Endodermal cell (in vitro differentiated cells): ENCODE measurements around the gene OST4. TPM values are rescaled to one million over a fixed set of nuclear protein-coding genes. Genes with fewer than 3 reads are reported as not detected.

Experiments used
- DNase-seq: peaks from one replicate; pipeline ENCODE4 v3.0.0-alpha.2; 2017
- H3K27ac ChIP-seq: 2 replicates; pipeline ENCODE4 v1.5.1; 2013; ENCODE audit warnings: mild to moderate bottlenecking, low read depth, low read length, moderate library complexity
- H3K27me3 ChIP-seq: 2 replicates; pipeline ENCODE4 v1.6.1; 2013; ENCODE audit warnings: mild to moderate bottlenecking, low read length, moderate library complexity; ENCODE audit not compliant: insufficient read depth, control insufficient read depth, poor library complexity, severe bottlenecking
- H3K36me3 ChIP-seq: 2 replicates; pipeline ENCODE4 v1.7.0; 2013; ENCODE audit warnings: mild to moderate bottlenecking, low read length, moderate library complexity; ENCODE audit not compliant: control insufficient read depth, insufficient read depth
- H3K4me1 ChIP-seq: one replicate; pipeline ENCODE4 v1.7.0; 2013; ENCODE audit warnings: low read length; ENCODE audit not compliant: control insufficient read depth, insufficient read depth
- H3K4me3 ChIP-seq: 2 replicates; pipeline ENCODE4 v1.5.1; 2013; ENCODE audit warnings: mild to moderate bottlenecking, low read length, moderate library complexity
- H3K9ac ChIP-seq: 2 replicates; pipeline ENCODE4 v1.6.1; 2013; ENCODE audit warnings: mild to moderate bottlenecking, low read length, moderate library complexity; ENCODE audit not compliant: poor library complexity, severe bottlenecking; ENCODE audit errors: extremely low read depth
- H3K9me3 ChIP-seq: 2 replicates; pipeline ENCODE4 v1.6.1; 2013; ENCODE audit warnings: mild to moderate bottlenecking, low read length, moderate library complexity; ENCODE audit not compliant: control insufficient read depth
- H3K27ac Mint-ChIP-seq: 2 replicates; pipeline ENCODE4 v1.8.0; 2020; ENCODE audit warnings: mixed read lengths
- H3K27me3 Mint-ChIP-seq: 2 replicates; pipeline ENCODE4 v1.8.0; 2021; ENCODE audit warnings: mild to moderate bottlenecking, mixed read lengths; ENCODE audit not compliant: insufficient read depth
- H3K36me3 Mint-ChIP-seq: 2 replicates; pipeline ENCODE4 v1.8.0; 2020; ENCODE audit warnings: low read depth, mixed read lengths
- H3K4me1 Mint-ChIP-seq: 2 replicates; pipeline ENCODE4 v1.8.0; 2020; ENCODE audit warnings: mixed read lengths
- H3K4me3 Mint-ChIP-seq: 2 replicates; pipeline ENCODE4 v1.8.0; 2020; ENCODE audit warnings: mild to moderate bottlenecking, moderate library complexity, mixed read lengths
- H3K9me3 Mint-ChIP-seq: 2 replicates; pipeline ENCODE4 v1.8.0; 2020; ENCODE audit warnings: mild to moderate bottlenecking, mixed read lengths
- CTCF ChIP-seq: fragments of 200-600 bp; sonication (generic); conservative IDR thresholded peaks from 2 replicates; pipeline ENCODE4 v1.5.0; 2021; ENCODE audit warnings: antibody characterized with exemption, mild to moderate bottlenecking
- WGBS, 2 experiments: methylation state at CpG; one replicate each; pipeline versions ENCODE4 v1.1.5 to v1.1.7; 2013; ENCODE audit warnings: missing lambda C conversion rate in 2 of 2, mixed read lengths in 1 of 2; ENCODE audit not compliant: insufficient coverage in 1 of 2, insufficient read length in 1 of 2; 5-methylcytosine and 5-hydroxymethylcytosine counted together
- total RNA-seq, 2 donors: library from RNA; stranded (reverse); fragmentation: NEBNext Ultra II Directional in 1 of 2; extraction: Animal tissue kit (Norgen Biotek cat#: 25700) in 1 of 2; gene quantifications; 2 replicates in 1 of 2; 3 replicates in 1 of 2; pipeline ENCODE4 v1.2.1, GENCODE V29; 2021

Gene OST4
- total RNA-seq, 2 donors from 2014 or later: 290 to 311 TPM

- H3K4me3 ChIP-seq: no peak overlapping the region
- H3K27me3 ChIP-seq: peaks cover 13% of the 10 kb centered on the region
- no peak overlapping the region for H3K27ac Mint-ChIP-seq
- no peak for TF ChIP-seq CTCF
- H3K36me3 Mint-ChIP-seq: no peaks in the 10 kb centered on the region
- H3K9me3 ChIP-seq: no peaks in the 10 kb centered on the region
- no peak overlapping the region for H3K9ac ChIP-seq
- no peak for DNase-seq
- H3K4me1 Mint-ChIP-seq: peaks cover 4% of the 10 kb centered on the region
- H3K27ac ChIP-seq: no peak overlapping the region
- peaks cover 5% of the 10 kb centered on the region for H3K4me1 ChIP-seq
- WGBS, 2 experiments: 84 to 85% methylated on average over 6 to 10 of the region's 10 CpGs
- peaks cover 12% of the 10 kb centered on the region for H3K27me3 Mint-ChIP-seq
- H3K4me3 Mint-ChIP-seq: no peak overlapping the region
- H3K36me3 ChIP-seq: no peaks in the 10 kb centered on the region
- no peaks in the 10 kb centered on the region for H3K9me3 Mint-ChIP-seq
Observed at GRCh38 chr2:27092696-27093429, 21.4 kb upstream of the OST4 start.

GRCh38 chr2:27091746-27092695, 20.6 kb upstream of the OST4 start:
- H3K4me3 ChIP-seq: no peak overlapping the region
- H3K27me3 ChIP-seq: peaks cover 22% of the 10 kb centered on the region
- H3K9me3 Mint-ChIP-seq: no peaks in the 10 kb centered on the region
- no peak overlapping the region for H3K9ac ChIP-seq
- H3K27me3 Mint-ChIP-seq: peaks cover 20% of the 10 kb centered on the region
- TF ChIP-seq CTCF: no peak
- H3K9me3 ChIP-seq: no peaks in the 10 kb centered on the region
- no peaks in the 10 kb centered on the region for H3K36me3 Mint-ChIP-seq
- H3K4me3 Mint-ChIP-seq: no peak overlapping the region
- no peak for DNase-seq
- WGBS, 2 experiments: 86 to 90% methylated on average over 16 to 25 of the region's 25 CpGs
- peaks cover 4% of the 10 kb centered on the region for H3K4me1 Mint-ChIP-seq
- no peak overlapping the region for H3K27ac Mint-ChIP-seq
- peaks cover 5% of the 10 kb centered on the region for H3K4me1 ChIP-seq
- H3K36me3 ChIP-seq: no peaks in the 10 kb centered on the region
- H3K27ac ChIP-seq: no peak overlapping the region

DNA sequence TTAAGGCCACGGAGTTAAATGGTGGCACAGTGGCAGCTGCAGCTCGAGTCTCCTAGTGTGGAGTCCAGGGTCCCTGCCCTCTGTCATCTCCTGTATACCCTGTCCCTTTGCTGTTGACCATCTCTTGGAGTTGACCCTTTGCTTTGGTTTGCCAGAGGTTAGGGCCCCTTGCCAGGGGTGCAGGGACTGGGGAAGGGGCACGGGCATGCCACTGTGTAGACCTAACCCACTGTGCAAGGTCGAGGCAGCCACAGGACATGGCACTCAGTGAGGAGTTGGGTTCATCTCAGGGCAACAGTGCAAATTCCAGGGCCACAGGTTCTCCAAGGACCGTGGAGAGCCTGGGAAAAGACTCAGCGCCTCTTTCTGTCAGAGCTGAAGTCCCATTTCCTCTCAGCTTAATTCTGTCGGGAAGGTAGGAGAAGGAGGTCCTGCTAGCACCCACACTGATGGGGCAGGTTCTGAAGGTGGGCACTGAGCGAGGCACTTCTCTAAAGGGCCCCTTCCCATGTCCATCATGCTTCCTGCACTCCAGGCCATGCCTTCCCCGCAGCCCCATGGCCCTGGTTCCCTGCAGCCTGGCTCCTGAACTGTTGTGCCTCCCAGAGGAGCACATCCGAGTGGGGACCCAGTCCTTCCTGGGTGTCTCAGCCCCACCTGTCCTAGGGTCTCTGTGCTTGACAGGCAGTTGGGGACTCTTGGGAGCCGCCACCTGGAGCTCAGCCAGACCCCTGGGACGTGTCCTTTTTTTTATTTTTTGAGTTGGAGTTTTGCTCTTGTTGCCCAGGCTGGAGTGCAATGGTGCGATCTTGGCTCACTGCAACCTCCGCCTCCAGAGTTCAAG, 17.9 kb upstream of the OST4 start:
- H3K27ac Mint-ChIP-seq: no peak overlapping the region
- H3K27me3 Mint-ChIP-seq: peaks cover 28% of the 10 kb centered on the region
- no peaks in the 10 kb centered on the region for H3K36me3 Mint-ChIP-seq
- no peaks in the 10 kb centered on the region for H3K4me1 ChIP-seq
- no peaks in the 10 kb centered on the region for H3K9me3 ChIP-seq
- H3K9me3 Mint-ChIP-seq: no peaks in the 10 kb centered on the region
- no peak overlapping the region for H3K4me3 Mint-ChIP-seq
- no peak overlapping the region for H3K9ac ChIP-seq
- H3K36me3 ChIP-seq: no peaks in the 10 kb centered on the region
- DNase-seq: no peak
- peaks cover 26% of the 10 kb centered on the region for H3K27me3 ChIP-seq
- no peak overlapping the region for H3K4me3 ChIP-seq
- TF ChIP-seq CTCF: no peak
- 91 to 93% methylated on average over 10 to 14 of the region's 14 CpGs for WGBS, 2 experiments
- no peak overlapping the region for H3K27ac ChIP-seq
- peaks cover 4% of the 10 kb centered on the region for H3K4me1 Mint-ChIP-seq
